Activated naive CD8-positive, alpha-beta T cell treated with anti-CD3 and anti-CD28 coated beads for 36 hours (primary cell): ENCODE measurements around the gene TADA2B. TPM values are rescaled to one million over a fixed set of nuclear protein-coding genes. Genes with fewer than 3 reads are reported as not detected.
A peak's percentile ranks its signal among the peaks of the same experiment; 100 is the strongest.
"Not testable (repeated sequence)": the region's sequence is repeated elsewhere in the genome, so short reads cannot be mapped to it uniquely, and the experiment has no call there.

Experiments
- DNase-seq: peaks from one replicate; pipeline ENCODE4 v3.0.0; 2021
- H3K27ac Mint-ChIP-seq: one replicate; pipeline ENCODE4 v1.8.0; 2022; ENCODE audit warnings: mild to moderate bottlenecking, moderate library complexity, mixed read lengths
- H3K27me3 Mint-ChIP-seq: one replicate; pipeline ENCODE4 v1.8.0; 2022; ENCODE audit warnings: mild to moderate bottlenecking, mixed read lengths
- H3K36me3 Mint-ChIP-seq: one replicate; pipeline ENCODE4 v1.8.0; 2021; ENCODE audit warnings: mild to moderate bottlenecking, mixed read lengths
- H3K4me1 Mint-ChIP-seq: one replicate; pipeline ENCODE4 v1.8.0; 2021; ENCODE audit warnings: mixed read lengths
- H3K4me3 Mint-ChIP-seq: one replicate; pipeline ENCODE4 v1.8.0; 2022; ENCODE audit warnings: mild to moderate bottlenecking, moderate library complexity, mixed read lengths
- H3K9me3 Mint-ChIP-seq: one replicate; pipeline ENCODE4 v1.8.0; 2022; ENCODE audit warnings: mixed read lengths
- total RNA-seq, 2 experiments: library from RNA; stranded (reverse); gene quantifications; one replicate each; pipeline ENCODE4 v1.2.3, GENCODE V29; 2021

Gene TADA2B
- total RNA-seq, 2 experiments from 2014 or later: 10.3 to 11.2 TPM

DNA sequence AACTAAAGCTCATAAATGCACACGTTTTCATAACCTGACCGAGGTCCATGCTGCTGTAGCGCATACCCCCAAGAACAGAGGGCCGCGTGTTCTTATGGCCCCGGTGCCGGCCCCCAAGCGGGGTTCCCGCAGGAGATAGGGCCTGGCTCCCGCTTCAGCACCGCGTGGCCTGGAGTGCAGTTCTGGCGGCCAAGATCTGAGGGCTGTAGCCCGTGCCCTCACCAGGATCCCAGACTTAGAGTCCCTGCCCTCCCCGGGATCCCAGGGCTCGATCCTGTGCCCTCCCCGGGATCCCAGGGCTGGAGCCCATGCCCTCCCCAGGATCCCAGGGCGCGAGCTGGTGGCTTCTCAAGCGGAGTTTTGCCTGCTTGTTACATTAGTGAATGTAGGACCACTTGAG, 25.7 kb downstream of the TADA2B start:
- no peaks in the 10 kb centered on the region for H3K27me3 Mint-ChIP-seq
- peaks cover 29% of the 10 kb centered on the region for H3K4me1 Mint-ChIP-seq

GRCh38 chr4:7070729-7071511, 27.7 kb downstream of the TADA2B start:
- H3K27ac Mint-ChIP-seq: no peak overlapping the region
- H3K27me3 Mint-ChIP-seq: no peaks in the 10 kb centered on the region
- peak; percentile 83 for DNase-seq
- peaks cover 13% of the 10 kb centered on the region for H3K36me3 Mint-ChIP-seq
- no peaks in the 10 kb centered on the region for H3K9me3 Mint-ChIP-seq
- H3K4me3 Mint-ChIP-seq: peak overlapping the region; percentile 26
- peaks cover 15% of the 10 kb centered on the region for H3K4me1 Mint-ChIP-seq

More for the DNA sequence above, 25.7 kb downstream of the TADA2B start:
- peak overlapping the region; percentile 96 for H3K27ac Mint-ChIP-seq
- H3K4me3 Mint-ChIP-seq: peak overlapping the region; percentile 97
- peaks cover 26% of the 10 kb centered on the region for H3K36me3 Mint-ChIP-seq
- H3K9me3 Mint-ChIP-seq: no peaks in the 10 kb centered on the region
- DNase-seq: peak; percentile 27

GRCh38 chr4:7073059-7073458, 29.9 kb downstream of the TADA2B start:
- H3K4me3 Mint-ChIP-seq: no peak overlapping the region
- no peak for DNase-seq
- H3K9me3 Mint-ChIP-seq: no peaks in the 10 kb centered on the region
- H3K4me1 Mint-ChIP-seq: peaks cover 6% of the 10 kb centered on the region
- H3K27ac Mint-ChIP-seq: no peak overlapping the region
- H3K27me3 Mint-ChIP-seq: no peaks in the 10 kb centered on the region
- H3K36me3 Mint-ChIP-seq: no peaks in the 10 kb centered on the region

DNA sequence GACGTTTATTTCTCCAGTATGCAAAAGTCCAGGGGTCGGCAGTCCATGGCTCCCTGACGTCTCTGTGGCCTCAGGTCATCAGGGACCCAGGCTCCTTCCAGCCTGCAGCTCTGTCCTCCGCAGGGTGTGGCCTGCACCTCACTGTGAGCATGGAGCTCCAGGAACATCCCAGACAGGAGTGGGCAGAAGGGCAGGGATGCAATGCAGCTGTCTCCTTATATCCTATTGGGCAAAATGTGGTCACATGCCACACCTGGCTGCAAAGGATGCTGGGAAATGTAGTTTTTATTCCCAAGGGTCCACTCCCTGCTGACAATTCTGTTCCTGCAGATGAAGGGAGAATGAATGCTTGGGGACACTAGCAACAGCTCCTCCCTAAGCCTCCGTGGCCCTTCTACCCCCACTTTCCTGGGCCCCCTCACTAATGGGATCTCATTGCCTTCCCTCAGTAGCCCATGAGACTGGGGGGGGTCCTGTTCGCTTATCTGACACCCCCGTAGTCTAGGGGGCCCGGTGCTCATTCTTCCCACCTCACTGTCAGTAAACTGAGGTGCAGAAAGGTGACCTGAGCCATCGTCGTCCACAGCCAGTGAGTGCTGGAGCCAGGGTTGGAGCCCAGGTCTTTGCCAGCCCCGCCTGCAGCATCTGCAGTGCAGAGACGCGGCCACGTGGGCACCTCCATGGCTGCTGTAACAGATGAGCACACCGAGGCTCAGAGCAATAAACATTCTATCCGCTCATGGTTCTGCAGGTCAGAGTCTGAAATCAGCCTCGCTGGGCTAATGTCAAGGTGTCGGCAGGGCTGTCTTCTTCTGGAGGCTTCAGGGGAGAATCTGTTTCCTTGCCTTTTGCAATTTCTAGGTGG, 30.6 kb downstream of the TADA2B start:
- Mint-ChIP-seq H3K9me3 (no peaks in the 10 kb centered on the region), H3K27ac (no peak overlapping the region), H3K4me3 (no peak overlapping the region), H3K27me3 (no peaks in the 10 kb centered on the region), H3K36me3 (no peaks in the 10 kb centered on the region), H3K4me1 (peaks cover 5% of the 10 kb centered on the region)
- no peak for DNase-seq

DNA sequence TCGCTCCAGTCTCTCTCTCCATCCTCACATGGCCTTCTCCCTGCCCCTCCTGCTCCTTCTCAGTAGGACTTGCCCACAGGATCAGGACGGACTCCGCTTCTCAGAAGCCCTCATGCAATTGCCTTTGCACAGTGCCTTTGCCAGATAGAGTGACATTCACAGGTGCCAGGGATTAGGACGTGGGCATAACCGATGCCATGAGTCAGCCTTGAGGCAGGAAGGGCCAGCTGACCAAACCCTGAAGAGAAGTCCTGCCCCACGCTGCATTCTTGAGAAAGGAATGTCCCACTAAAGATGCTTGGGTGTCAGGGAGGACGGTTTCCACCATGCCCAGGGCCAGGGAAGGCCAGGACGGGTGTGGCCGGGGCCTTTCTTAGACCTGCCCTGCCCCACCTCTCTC, 31.3 kb downstream of the TADA2B start:
- Mint-ChIP-seq H3K27ac (no peak overlapping the region), H3K36me3 (no peaks in the 10 kb centered on the region), H3K27me3 (no peaks in the 10 kb centered on the region), H3K4me3 (no peak overlapping the region), H3K4me1 (peaks cover 3% of the 10 kb centered on the region), H3K9me3 (no peaks in the 10 kb centered on the region)
- no peak for DNase-seq

- no peak overlapping the region for H3K27ac Mint-ChIP-seq
- H3K4me3 Mint-ChIP-seq: no peak overlapping the region
- H3K9me3 Mint-ChIP-seq: no peaks in the 10 kb centered on the region
- H3K36me3 Mint-ChIP-seq: no peaks in the 10 kb centered on the region
- no peak for DNase-seq
- peaks cover 8% of the 10 kb centered on the region for H3K27me3 Mint-ChIP-seq
- no peaks in the 10 kb centered on the region for H3K4me1 Mint-ChIP-seq
Observed at GRCh38 chr4:7075962-7076695, 33.0 kb downstream of the TADA2B start.

DNA sequence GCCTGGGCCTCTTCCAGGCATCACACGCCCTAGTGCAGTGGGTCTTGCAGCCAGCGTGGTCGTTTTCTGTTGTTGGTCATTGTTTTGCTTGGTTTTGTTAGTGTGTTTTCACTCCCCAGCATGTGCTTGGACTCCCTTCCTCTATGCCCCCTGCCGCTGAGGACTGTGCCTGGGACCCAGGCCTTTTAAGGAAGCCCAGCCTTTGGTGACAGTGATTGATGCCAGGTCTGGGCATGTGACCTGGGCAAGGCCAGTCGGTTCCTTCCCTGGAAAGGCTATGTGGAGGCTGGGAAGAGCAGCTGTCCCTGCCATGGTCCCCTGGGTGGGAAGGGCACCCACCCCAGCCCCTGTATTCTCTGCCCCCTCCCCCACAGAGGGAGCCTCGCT, 33.5 kb downstream of the TADA2B start:
- H3K4me1 Mint-ChIP-seq: no peaks in the 10 kb centered on the region
- H3K4me3 Mint-ChIP-seq: no peak overlapping the region
- H3K27ac Mint-ChIP-seq: no peak overlapping the region
- H3K36me3 Mint-ChIP-seq: no peaks in the 10 kb centered on the region
- peaks cover 8% of the 10 kb centered on the region for H3K27me3 Mint-ChIP-seq
- no peak for DNase-seq
- H3K9me3 Mint-ChIP-seq: no peaks in the 10 kb centered on the region

- Mint-ChIP-seq H3K4me1 (no peaks in the 10 kb centered on the region), H3K36me3 (no peaks in the 10 kb centered on the region), H3K4me3 (no peak overlapping the region), H3K9me3 (no peaks in the 10 kb centered on the region), H3K27me3 (peaks cover 8% of the 10 kb centered on the region), H3K27ac (no peak overlapping the region)
- DNase-seq: no peak
Observed at GRCh38 chr4:7077371-7077770, 34.2 kb downstream of the TADA2B start.

DNA sequence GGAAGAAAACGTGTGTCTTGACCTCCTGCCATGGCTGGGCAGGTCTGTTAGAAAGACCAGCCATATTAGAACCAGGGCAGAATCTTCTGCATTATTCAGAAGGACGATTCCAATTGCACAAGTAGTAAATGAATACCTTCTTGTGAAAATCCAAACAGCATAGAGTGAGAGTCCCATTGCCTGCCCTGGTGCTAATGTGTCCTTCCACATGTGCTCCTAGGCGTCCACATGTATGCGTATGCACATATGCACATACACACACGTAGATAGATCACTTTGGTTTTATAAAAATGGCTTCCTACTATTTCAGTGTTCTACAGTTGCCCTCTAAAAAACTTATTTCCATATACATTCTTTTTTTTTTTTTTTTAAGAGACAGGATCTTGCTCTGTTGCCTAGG, 34.9 kb downstream of the TADA2B start:
- no peak for DNase-seq
- H3K4me1 Mint-ChIP-seq: no peaks in the 10 kb centered on the region
- no peak overlapping the region for H3K4me3 Mint-ChIP-seq
- H3K36me3 Mint-ChIP-seq: no peaks in the 10 kb centered on the region
- H3K27ac Mint-ChIP-seq: no peak overlapping the region
- no peaks in the 10 kb centered on the region for H3K9me3 Mint-ChIP-seq
- peaks cover 13% of the 10 kb centered on the region for H3K27me3 Mint-ChIP-seq

DNA sequence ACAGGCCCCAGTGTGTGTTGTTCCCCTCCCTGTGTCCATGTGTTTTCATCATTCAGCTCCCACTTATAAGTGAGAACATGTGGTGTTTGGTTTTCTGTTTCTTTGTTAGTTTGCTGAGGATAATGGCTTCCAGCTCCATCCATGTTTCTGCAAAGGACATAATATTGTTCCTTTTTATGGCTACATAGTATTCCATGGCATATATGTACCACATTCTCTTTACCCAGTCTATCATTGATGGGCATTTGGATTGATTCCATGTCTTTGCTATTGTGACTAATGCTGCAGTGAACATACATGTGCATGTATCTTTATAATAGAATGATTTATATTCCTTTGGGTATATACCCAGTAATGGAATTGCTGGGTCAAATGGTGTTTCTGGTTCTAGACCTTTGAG, 36.3 kb downstream of the TADA2B start:
- not testable (repeated sequence) for H3K36me3 Mint-ChIP-seq, DNase-seq, H3K4me3 Mint-ChIP-seq, H3K9me3 Mint-ChIP-seq, H3K4me1 Mint-ChIP-seq, H3K27ac Mint-ChIP-seq
- peaks cover 25% of the 10 kb centered on the region for H3K27me3 Mint-ChIP-seq

- not testable (repeated sequence) for H3K4me3 Mint-ChIP-seq, H3K9me3 Mint-ChIP-seq, H3K4me1 Mint-ChIP-seq, H3K36me3 Mint-ChIP-seq, DNase-seq, H3K27ac Mint-ChIP-seq
- peaks cover 28% of the 10 kb centered on the region for H3K27me3 Mint-ChIP-seq
Observed at GRCh38 chr4:7079909-7080308, 36.7 kb downstream of the TADA2B start.

DNA sequence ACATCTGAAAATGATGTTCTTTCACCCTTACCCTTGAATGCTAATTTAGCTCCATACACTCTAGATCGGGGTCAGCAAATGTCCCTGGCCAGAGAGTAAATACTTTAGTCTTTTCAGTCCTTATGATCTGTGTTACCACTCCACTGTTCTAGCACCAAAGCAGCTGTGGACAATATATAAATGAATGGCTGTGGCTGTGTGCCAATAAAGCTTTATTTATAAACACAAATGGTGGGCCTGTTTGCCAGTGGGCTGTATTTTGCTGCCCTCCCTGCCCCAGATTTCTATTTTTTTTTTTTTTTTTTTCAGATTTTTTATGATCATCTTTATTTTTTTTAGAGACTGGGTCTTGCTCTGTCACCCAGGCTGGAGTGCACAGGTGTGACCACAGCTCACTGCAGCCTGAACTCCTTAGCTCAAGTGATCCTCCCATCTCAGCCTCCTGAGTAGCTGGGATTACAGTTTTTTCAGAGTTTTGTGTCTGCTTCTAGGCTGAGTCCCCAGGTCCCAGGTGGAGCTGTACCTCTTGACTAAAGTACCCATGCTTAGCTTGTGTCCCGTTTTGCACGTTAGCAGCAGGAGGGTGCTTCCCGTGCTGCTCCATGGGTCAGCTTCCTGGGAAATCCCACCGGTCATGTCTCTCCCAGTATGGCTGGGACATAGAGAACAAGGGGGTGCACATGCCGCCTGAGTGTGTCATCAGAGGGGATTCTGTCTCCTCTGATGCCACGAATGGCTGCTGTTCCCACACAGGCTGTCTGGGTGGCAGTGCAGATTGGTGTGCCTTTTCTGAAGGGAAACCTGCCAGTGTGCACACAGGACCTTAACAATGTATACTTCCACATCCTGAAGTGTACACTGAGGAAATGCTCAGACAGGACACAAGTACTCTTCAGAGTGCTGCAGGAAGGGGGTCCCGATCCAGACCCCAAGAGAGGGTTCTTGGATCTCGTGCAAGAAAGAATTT, 40.7 kb downstream of the TADA2B start:
- Mint-ChIP-seq H3K9me3 (peaks cover 3% of the 10 kb centered on the region), H3K27ac (no peak overlapping the region), H3K4me1 (no peaks in the 10 kb centered on the region), H3K4me3 (no peak overlapping the region), H3K27me3 (peaks cover 46% of the 10 kb centered on the region), H3K36me3 (no peaks in the 10 kb centered on the region)
- DNase-seq: no peak

- DNase-seq, H3K4me3 Mint-ChIP-seq: not testable (repeated sequence)
Observed at GRCh38 chr4:7084564-7084961, 41.4 kb downstream of the TADA2B start.

DNA sequence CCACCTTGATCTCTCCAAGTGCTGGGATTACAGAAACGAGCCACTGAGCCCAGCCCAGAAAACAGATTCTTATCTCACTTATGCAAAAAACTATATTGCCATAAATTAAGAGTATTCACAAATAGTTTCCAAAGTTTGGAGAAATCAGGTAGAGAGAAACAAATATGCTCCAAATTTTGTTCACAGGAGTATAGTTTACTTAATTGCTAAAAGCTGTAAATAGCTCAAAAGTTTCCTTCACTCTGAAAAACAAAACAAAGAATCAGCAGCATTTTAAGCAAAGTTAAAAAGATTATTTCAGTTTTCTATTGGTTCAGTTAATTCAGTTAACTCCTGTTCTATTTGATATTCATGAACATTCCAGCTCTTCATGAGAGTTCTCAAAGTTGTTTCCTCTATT, 43.2 kb downstream of the TADA2B start:
- DNase-seq: no peak
- H3K4me3 Mint-ChIP-seq: no peak overlapping the region
- no peaks in the 10 kb centered on the region for H3K4me1 Mint-ChIP-seq
- H3K36me3 Mint-ChIP-seq: no peaks in the 10 kb centered on the region
- H3K27ac Mint-ChIP-seq: no peak overlapping the region
- H3K27me3 Mint-ChIP-seq: peaks cover 43% of the 10 kb centered on the region
- peaks cover 3% of the 10 kb centered on the region for H3K9me3 Mint-ChIP-seq

More at GRCh38 chr4:7084564-7084961, 41.4 kb downstream of the TADA2B start:
- H3K9me3 Mint-ChIP-seq, H3K4me1 Mint-ChIP-seq, H3K27ac Mint-ChIP-seq, H3K36me3 Mint-ChIP-seq: not testable (repeated sequence)
- peaks cover 46% of the 10 kb centered on the region for H3K27me3 Mint-ChIP-seq
